Cerebellar cortex (tissue), 1 donor: ENCODE results near the gene STX18.
A peak's percentile ranks its signal among the peaks of the same experiment; 100 is the strongest.
"Not testable (repeated sequence)": the region's sequence is repeated elsewhere in the genome, so short reads cannot be mapped to it uniquely, and the experiment has no call there.

Source experiments
- DNase-seq: peaks from one replicate; pipeline ENCODE4 v3.0.0-alpha.2; 2015; ENCODE audit warnings: low spot score

The STX18 gene

GRCh38 chr4:4541661-4542570, at the start of gene STX18:
Gene STX18, minus strand, starts transcription at chr4:4542048. Its CDS starts 84 bp downstream, at chr4:4541964.
- peak; percentile 78 for DNase-seq

- DNase-seq: no peak
These were observed 49.2 kb upstream of the STX18 start for GRCh38 chr4:4591071-4591470.

GRCh38 chr4:4590546-4590945, 48.7 kb upstream of the STX18 start:
- DNase-seq: no peak

- no peak for DNase-seq
These were observed 43.3 kb upstream of the STX18 start for GRCh38 chr4:4585012-4585670.

- DNase-seq: no peak
These were observed 41.8 kb upstream of the STX18 start for GRCh38 chr4:4583606-4584005.

GRCh38 chr4:4582653-4583052, 40.8 kb upstream of the STX18 start:
- no peak for DNase-seq

GRCh38 chr4:4580494-4580893, 38.6 kb upstream of the STX18 start:
- no peak for DNase-seq

- no peak for DNase-seq
These were observed 37.1 kb upstream of the STX18 start for GRCh38 chr4:4578981-4579380.

GRCh38 chr4:4577359-4577875, 35.6 kb upstream of the STX18 start:
- DNase-seq: no peak

- no peak for DNase-seq
These were observed 33.7 kb upstream of the STX18 start for GRCh38 chr4:4575284-4576211.

- no peak for DNase-seq
These were observed 32.9 kb upstream of the STX18 start for GRCh38 chr4:4574792-4575191.

GRCh38 chr4:4574052-4574451, 32.2 kb upstream of the STX18 start:
- no peak for DNase-seq

- DNase-seq: no peak
These were observed 31.0 kb upstream of the STX18 start for GRCh38 chr4:4572821-4573220.

- not testable (repeated sequence) for DNase-seq
These were observed 28.0 kb upstream of the STX18 start for GRCh38 chr4:4569861-4570260.

GRCh38 chr4:4568806-4569427, 27.1 kb upstream of the STX18 start:
- DNase-seq: no peak

GRCh38 chr4:4566359-4566758, 24.5 kb upstream of the STX18 start:
- DNase-seq: not testable (repeated sequence)

- DNase-seq: no peak
These were observed 22.7 kb upstream of the STX18 start for GRCh38 chr4:4564522-4564921.

GRCh38 chr4:4560642-4561041, 18.8 kb upstream of the STX18 start:
- no peak for DNase-seq

GRCh38 chr4:4560136-4560535, 18.3 kb upstream of the STX18 start:
- DNase-seq: no peak

GRCh38 chr4:4559596-4559995, 17.7 kb upstream of the STX18 start:
- no peak for DNase-seq

GRCh38 chr4:4558881-4559280, 17.0 kb upstream of the STX18 start:
- DNase-seq: no peak

- DNase-seq: peak; percentile 87
These were observed 14.1 kb upstream of the STX18 start for GRCh38 chr4:4555916-4556315.
